Memory B cell (primary cell): ENCODE measurements around the gene CFAP90.

Experiments used
- ATAC-seq: fragments of 150-1000 bp; cut with Tn5 transposase; 2 replicates; pipeline ENCODE4 v1.10.0; 2021; ENCODE audit warnings: low read depth, mild to moderate bottlenecking, moderate library complexity
- DNase-seq, 2 donors: peaks; one replicate each; pipeline ENCODE4 v3.0.0; 2022; ENCODE audit warnings: low spot score in 2 of 2
- H3K27ac Mint-ChIP-seq: one replicate; pipeline ENCODE4 v1.8.0; 2022; ENCODE audit warnings: mild to moderate bottlenecking, moderate library complexity, mixed read lengths
- H3K27me3 Mint-ChIP-seq: one replicate; pipeline ENCODE4 v1.8.0; 2022; ENCODE audit warnings: mixed read lengths
- H3K36me3 Mint-ChIP-seq: one replicate; pipeline ENCODE4 v1.8.0; 2022; ENCODE audit warnings: mild to moderate bottlenecking, mixed read lengths
- H3K4me1 Mint-ChIP-seq: one replicate; pipeline ENCODE4 v1.8.0; 2022; ENCODE audit warnings: mixed read lengths
- H3K4me3 Mint-ChIP-seq: one replicate; pipeline ENCODE4 v1.8.0; 2022; ENCODE audit warnings: mild to moderate bottlenecking, moderate library complexity, mixed read lengths
- H3K9me3 Mint-ChIP-seq: one replicate; pipeline ENCODE4 v1.8.0; 2022; ENCODE audit warnings: mixed read lengths

Gene CFAP90

GRCh38 chr5:7850395-7851239, at the start of gene CFAP90:
CFAP90 (minus strand) TSS chr5:7851133; CDS start chr5:7851021, 112 bp downstream.
- peak in 1 of 2 donors; percentile 25 for DNase-seq
- H3K4me3 Mint-ChIP-seq = peak within 1 kb of the TSS; percentile 77
- H3K4me1 Mint-ChIP-seq = peaks cover 14% of the 10 kb centered on the region
- H3K27ac Mint-ChIP-seq = no peak within 1 kb of the TSS
- no peaks in the 10 kb centered on the region for H3K36me3 Mint-ChIP-seq
- peak; percentile 65 for ATAC-seq
- peaks cover 5% of the 10 kb centered on the region for H3K27me3 Mint-ChIP-seq
- no peaks in the 10 kb centered on the region for H3K9me3 Mint-ChIP-seq

GRCh38 chr5:7897014-7897600, 46.2 kb upstream of the CFAP90 start:
- Mint-ChIP-seq H3K4me1 (peaks cover 2% of the 10 kb centered on the region), H3K9me3 (no peaks in the 10 kb centered on the region), H3K36me3 (peaks cover 57% of the 10 kb centered on the region), H3K27me3 (no peaks in the 10 kb centered on the region), H3K4me3 (no peak overlapping the region), H3K27ac (no peak overlapping the region)
- ATAC-seq (peak; percentile 62), DNase-seq (peak in 1 of 2 donors; percentile 4)

- no peak for DNase-seq
- H3K4me1 Mint-ChIP-seq = peaks cover 2% of the 10 kb centered on the region
- no peaks in the 10 kb centered on the region for H3K9me3 Mint-ChIP-seq
- H3K36me3 Mint-ChIP-seq = peaks cover 50% of the 10 kb centered on the region
- H3K27ac Mint-ChIP-seq = no peak overlapping the region
- H3K4me3 Mint-ChIP-seq = no peak overlapping the region
- no peaks in the 10 kb centered on the region for H3K27me3 Mint-ChIP-seq
- ATAC-seq = no peak
Measured at GRCh38 chr5:7894860-7895259, 43.9 kb upstream of the CFAP90 start.

- Mint-ChIP-seq H3K4me3 (no peak overlapping the region), H3K4me1 (peaks cover 2% of the 10 kb centered on the region), H3K27me3 (no peaks in the 10 kb centered on the region), H3K36me3 (peaks cover 49% of the 10 kb centered on the region), H3K27ac (no peak overlapping the region), H3K9me3 (no peaks in the 10 kb centered on the region)
- no peak for DNase-seq
- ATAC-seq = no peak
Measured at GRCh38 chr5:7894439-7894838, 43.5 kb upstream of the CFAP90 start.

GRCh38 chr5:7888901-7889300, 38.0 kb upstream of the CFAP90 start:
- H3K27me3 Mint-ChIP-seq = no peaks in the 10 kb centered on the region
- H3K27ac Mint-ChIP-seq = peak overlapping the region; percentile 45
- no peak for DNase-seq
- no peak for ATAC-seq
- no peaks in the 10 kb centered on the region for H3K9me3 Mint-ChIP-seq
- H3K4me1 Mint-ChIP-seq = peaks cover 6% of the 10 kb centered on the region
- H3K36me3 Mint-ChIP-seq = peaks cover 32% of the 10 kb centered on the region
- H3K4me3 Mint-ChIP-seq = no peak overlapping the region

GRCh38 chr5:7886849-7887475, 36.0 kb upstream of the CFAP90 start:
- Mint-ChIP-seq H3K36me3 (peaks cover 29% of the 10 kb centered on the region), H3K4me1 (peaks cover 6% of the 10 kb centered on the region), H3K9me3 (no peaks in the 10 kb centered on the region), H3K27ac (peak overlapping the region; percentile 28), H3K27me3 (no peaks in the 10 kb centered on the region), H3K4me3 (no peak overlapping the region)
- peak; percentile 51 for ATAC-seq
- DNase-seq = peak in 1 of 2 donors; percentile 20

- H3K36me3 Mint-ChIP-seq = peaks cover 33% of the 10 kb centered on the region
Measured at GRCh38 chr5:7884491-7885267, 33.7 kb upstream of the CFAP90 start.

GRCh38 chr5:7882926-7883325, 32.0 kb upstream of the CFAP90 start:
- Mint-ChIP-seq H3K36me3 (peaks cover 29% of the 10 kb centered on the region), H3K27ac (no peak overlapping the region), H3K4me3 (no peak overlapping the region), H3K9me3 (no peaks in the 10 kb centered on the region), H3K27me3 (no peaks in the 10 kb centered on the region), H3K4me1 (peaks cover 6% of the 10 kb centered on the region)
- DNase-seq (no peak), ATAC-seq (no peak)

More at GRCh38 chr5:7884491-7885267, 33.7 kb upstream of the CFAP90 start:
- DNase-seq = no peak
- Mint-ChIP-seq H3K27me3 (no peaks in the 10 kb centered on the region), H3K27ac (peak overlapping the region; percentile 17), H3K9me3 (no peaks in the 10 kb centered on the region), H3K4me3 (no peak overlapping the region), H3K4me1 (peaks cover 6% of the 10 kb centered on the region)
- ATAC-seq = no peak

- Mint-ChIP-seq H3K9me3 (no peaks in the 10 kb centered on the region), H3K27ac (no peak overlapping the region), H3K27me3 (no peaks in the 10 kb centered on the region), H3K4me1 (peaks cover 6% of the 10 kb centered on the region), H3K4me3 (no peak overlapping the region), H3K36me3 (peaks cover 33% of the 10 kb centered on the region)
- no peak for ATAC-seq
- DNase-seq = no peak
Measured at GRCh38 chr5:7881816-7882215, 30.9 kb upstream of the CFAP90 start.

GRCh38 chr5:7881091-7881490, 30.2 kb upstream of the CFAP90 start:
- no peak overlapping the region for H3K27ac Mint-ChIP-seq

GRCh38 chr5:7878381-7878873, 27.5 kb upstream of the CFAP90 start:
- H3K4me3 Mint-ChIP-seq = no peak overlapping the region
- H3K36me3 Mint-ChIP-seq = peaks cover 36% of the 10 kb centered on the region
- ATAC-seq (no peak), DNase-seq (no peak)
- H3K27me3 Mint-ChIP-seq = no peaks in the 10 kb centered on the region
- no peaks in the 10 kb centered on the region for H3K9me3 Mint-ChIP-seq
- peaks cover 15% of the 10 kb centered on the region for H3K4me1 Mint-ChIP-seq
- peak overlapping the region; percentile 6 for H3K27ac Mint-ChIP-seq

More at GRCh38 chr5:7881091-7881490, 30.2 kb upstream of the CFAP90 start:
- peaks cover 35% of the 10 kb centered on the region for H3K36me3 Mint-ChIP-seq
- ATAC-seq (no peak), DNase-seq (no peak)
- H3K4me3 Mint-ChIP-seq = no peak overlapping the region
- no peaks in the 10 kb centered on the region for H3K9me3 Mint-ChIP-seq
- H3K4me1 Mint-ChIP-seq = peaks cover 10% of the 10 kb centered on the region
- no peaks in the 10 kb centered on the region for H3K27me3 Mint-ChIP-seq

- ATAC-seq = no peak
- Mint-ChIP-seq H3K9me3 (no peaks in the 10 kb centered on the region), H3K4me1 (peaks cover 21% of the 10 kb centered on the region), H3K27me3 (no peaks in the 10 kb centered on the region), H3K4me3 (no peak overlapping the region), H3K36me3 (peaks cover 31% of the 10 kb centered on the region), H3K27ac (peak overlapping the region; percentile 16)
- DNase-seq = no peak
Measured at GRCh38 chr5:7877851-7878250, 26.9 kb upstream of the CFAP90 start.

- Mint-ChIP-seq H3K4me1 (peaks cover 28% of the 10 kb centered on the region), H3K36me3 (peaks cover 32% of the 10 kb centered on the region), H3K27me3 (no peaks in the 10 kb centered on the region), H3K27ac (peak overlapping the region; percentile 11), H3K9me3 (no peaks in the 10 kb centered on the region), H3K4me3 (no peak overlapping the region)
- no peak for DNase-seq
- no peak for ATAC-seq
Measured at GRCh38 chr5:7876867-7877266, 25.9 kb upstream of the CFAP90 start.
